Breast epithelium (tissue), 3 donors: ENCODE results near the gene HSD17B8.

Source experiments
- CTCF ChIP-seq, 3 donors: fragments of 450-650 bp; IDR thresholded peaks; one replicate each; pipeline ENCODE4 v1.5.1; 2016 to 2017; ENCODE audit warnings: antibody characterized with exemption in 3 of 3, mild to moderate bottlenecking in 3 of 3, moderate library complexity in 3 of 3
- POLR2AphosphoS5 ChIP-seq, 3 donors: sonication (generic); formaldehyde crosslinking; IDR thresholded peaks; one replicate each; pipeline ENCODE4 v1.6.1; 2017; ENCODE audit warnings: antibody characterized with exemption in 3 of 3

DNA sequence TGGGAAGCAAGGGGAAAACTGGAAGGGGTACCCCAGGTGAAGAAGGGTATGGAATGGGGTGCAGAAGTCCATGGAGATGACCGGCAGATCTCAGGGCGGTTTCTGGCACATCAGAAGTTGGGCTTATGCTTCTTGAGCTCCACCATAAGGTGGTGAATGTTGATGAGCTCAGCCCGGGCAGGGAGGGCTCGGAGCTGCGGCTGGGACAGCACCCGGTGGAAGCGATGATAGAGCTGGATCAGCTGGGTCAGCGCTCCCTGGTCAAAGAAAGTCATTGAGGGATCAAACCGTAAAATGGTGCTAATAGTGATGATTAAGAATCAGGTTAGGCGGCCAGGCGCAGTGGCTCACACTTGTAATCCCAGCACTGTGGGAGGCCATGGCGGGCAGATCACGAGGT, 46.3 kb downstream of the HSD17B8 start:
- TF ChIP-seq CTCF (IDR thresholded peaks at IDR 0.05) (no peak), POLR2AphosphoS5 (IDR thresholded peaks at IDR 0.05) (no peak)
